HepG2 (cell line): Measurements from ENCODE around the gene DUS1L. TPM values are rescaled to one million over a fixed set of nuclear protein-coding genes. Genes with fewer than 3 reads are reported as not detected.

ENCODE experiments used
- CENPT ChIP-seq: sonication (generic); formaldehyde crosslinking; IDR thresholded peaks from 2 replicates; pipeline ENCODE4 v1.8.0; 2022; ENCODE audit warnings: low read depth, mild to moderate bottlenecking, moderate library complexity, missing genetic modification reagents
- DNMT3B ChIP-seq: conservative IDR thresholded peaks from 2 replicates; pipeline ENCODE4 v1.6.1; 2016; ENCODE audit warnings: missing biosample characterization, control low read depth
- GABPB1 ChIP-seq: IDR thresholded peaks from 2 replicates; pipeline ENCODE4 v1.6.1; 2016; ENCODE audit warnings: mild to moderate bottlenecking, missing genetic modification reagents, moderate library complexity, missing compliant biosample characterization
- HMGXB3 ChIP-seq: sonication (generic); formaldehyde crosslinking; IDR thresholded peaks from 2 replicates; pipeline ENCODE4 v1.4.0; 2020; ENCODE audit warnings: missing genetic modification reagents, borderline replicate concordance
- HNF4G ChIP-seq, 2 experiments: sonication (generic) in 1 of 2; formaldehyde crosslinking in 1 of 2; IDR thresholded peaks; 2 replicates each; pipeline versions ENCODE4 v1.4.0 to v1.6.1; 2011 to 2020; ENCODE audit warnings: borderline replicate concordance in 2 of 2, low read depth in 2 of 2, mild to moderate bottlenecking in 2 of 2, low read length in 1 of 2, missing genetic modification reagents in 1 of 2, moderate library complexity in 1 of 2
- KLF9 ChIP-seq: IDR thresholded peaks from 2 replicates; pipeline ENCODE4 v1.6.1; 2016; ENCODE audit warnings: low read depth
- MEF2D ChIP-seq: sonication (generic); formaldehyde crosslinking; IDR thresholded peaks from 2 replicates; pipeline ENCODE4 v1.5.1; 2020; ENCODE audit warnings: mild to moderate bottlenecking, missing genetic modification reagents
- MXD3 ChIP-seq: IDR thresholded peaks from 2 replicates; pipeline ENCODE4 v1.6.1; 2016; ENCODE audit warnings: mild to moderate bottlenecking, missing biosample characterization, missing genetic modification reagents
- MYPOP ChIP-seq: sonication (generic); formaldehyde crosslinking; IDR thresholded peaks from 2 replicates; pipeline ENCODE4 v1.8.1; 2023; ENCODE audit warnings: mild to moderate bottlenecking, moderate library complexity, missing genetic modification reagents
- NCOA2 ChIP-seq: sonication (generic); formaldehyde crosslinking; IDR thresholded peaks from 2 replicates; pipeline ENCODE4 v1.8.0; 2022; ENCODE audit warnings: inconsistent platforms
- PITX1 ChIP-seq: sonication (generic); formaldehyde crosslinking; IDR thresholded peaks from 2 replicates; pipeline ENCODE4 v1.5.1; 2020; ENCODE audit warnings: mild to moderate bottlenecking, missing genetic modification reagents
- SP2 ChIP-seq: sonication (generic); formaldehyde crosslinking; IDR thresholded peaks from 2 replicates; pipeline ENCODE4 v1.5.1; 2020; ENCODE audit warnings: mild to moderate bottlenecking, missing genetic modification reagents
- ZBTB44 ChIP-seq: sonication (generic); formaldehyde crosslinking; IDR thresholded peaks from 2 replicates; pipeline ENCODE4 v1.4.0; 2020; ENCODE audit warnings: missing genetic modification reagents
- ZNF274 ChIP-seq: sonication (generic); formaldehyde crosslinking; IDR thresholded peaks from 2 replicates; pipeline ENCODE4 v1.5.1; 2020; ENCODE audit warnings: mild to moderate bottlenecking, missing genetic modification reagents
- ZNF30 ChIP-seq: sonication (generic); formaldehyde crosslinking; IDR thresholded peaks from 2 replicates; pipeline ENCODE4 v1.5.0; 2020; ENCODE audit warnings: mild to moderate bottlenecking, missing genetic modification reagents
- ZNF382 ChIP-seq: sonication (generic); formaldehyde crosslinking; IDR thresholded peaks from 2 replicates; pipeline ENCODE4 v1.5.0; 2020; ENCODE audit warnings: missing genetic modification reagents, mild to moderate bottlenecking, borderline replicate concordance
- ZNF558 ChIP-seq: sonication (generic); formaldehyde crosslinking; IDR thresholded peaks from 2 replicates; pipeline ENCODE4 v1.9.0; 2022; ENCODE audit warnings: mild to moderate bottlenecking, missing genetic modification reagents, borderline replicate concordance
- ZNF564 ChIP-seq: sonication (generic); formaldehyde crosslinking; IDR thresholded peaks from 2 replicates; pipeline ENCODE4 v1.8.1; 2023; ENCODE audit warnings: mild to moderate bottlenecking, missing genetic modification reagents
- ZNF777 ChIP-seq: sonication (generic); formaldehyde crosslinking; IDR thresholded peaks from 2 replicates; pipeline ENCODE4 v1.4.0; 2020; ENCODE audit warnings: missing genetic modification reagents
- ZNF800 ChIP-seq: sonication (generic); formaldehyde crosslinking; IDR thresholded peaks from 2 replicates; pipeline ENCODE4 v1.4.0; 2020; ENCODE audit warnings: missing genetic modification reagents
- polyA plus RNA-seq, 8 experiments: library from polyadenylated mRNA; depleted of rRNA in 3 of 8; stranded (reverse) in 7 of 8; unstranded in 1 of 8; fragments of >200 nt; fragmentation: Illumina TruSeq in 4 of 8; extraction: Trizol in 4 of 8; gene quantifications; 2 replicates each; pipeline versions ENCODE4 v1.2.1 to v1.2.3, GENCODE V29; 2011 to 2016; ENCODE audit warnings: low read depth in 4 of 8, missing spikeins in 1 of 8, mixed read lengths in 1 of 8; ENCODE audit not compliant: insufficient read depth in 1 of 8
- total RNA-seq, 5 experiments: library from RNA; depleted of rRNA; stranded (reverse); fragments of >200 nt; fragmentation: Illumina TruSeq; extraction: Trizol; gene quantifications; 2 replicates each; pipeline ENCODE4 v1.2.3, GENCODE V29; 2016; ENCODE audit warnings: low read depth in 1 of 5

The DUS1L gene
- total and polyA plus RNA-seq, 2 of the 13 experiments (the other 11 are each of a cell fraction or from before 2014, with no cell fraction given) = 81.0 to 109 TPM

GRCh38 chr17:82065638-82066303 is at the start of gene DUS1L (continued):
- TF ChIP-seq HMGXB3 (CRISPR knock-in tag) (peak; percentile 86), KLF9 (CRISPR knock-in tag) (no peak), ZNF274 (CRISPR knock-in tag) (peak; percentile 90), HNF4G (IDR thresholded peaks at IDR 0.05; ENCODE audit: borderline replicate concordance, low read depth, low read length) (peak; percentile 84; the same call in 1 of the 2 replicates), HNF4G (CRISPR knock-in tag; IDR thresholded peaks at IDR 0.05; ENCODE audit: borderline replicate concordance, low read depth) (peak; percentile 89), PITX1 (CRISPR knock-in tag) (no peak), ZNF564 (CRISPR knock-in tag) (peak; percentile 61; the same call in 1 of the 2 replicates), MXD3 (peak; percentile 90), ZBTB44 (0 out of 2 replicates have a peak, but pooled peaks have one; percentile 55), MYPOP (CRISPR knock-in tag) (no peak; the same call in 1 of the 2 replicates), MEF2D (no peak), ZNF777 (peak; percentile 72; the same call in 1 of the 2 replicates), ZNF800 (no peak), ZNF30 (no peak), CENPT (peak; percentile 83; the same call in 1 of the 2 replicates), DNMT3B (CRISPR knock-in tag) (no peak), GABPB1 (CRISPR knock-in tag) (peak; percentile 95), ZNF382 (no peak), ZNF558 (CRISPR knock-in tag) (no peak; the same call in 1 of the 2 replicates), SP2 (CRISPR knock-in tag) (peak; percentile 73; the same call in 1 of the 2 replicates), NCOA2 (CRISPR knock-in tag) (peak; percentile 67; the same call in 1 of the 2 replicates)
